SK-N-MC (cell line): ENCODE measurements around the gene AMPD2.

Source experiments
- EZH2 ChIP-seq: fragments of 200-600 bp; sonication (generic); IDR thresholded peaks from one replicate; pipeline ENCODE4 v1.6.1; 2017; ENCODE audit warnings: antibody characterized with exemption
- POLR2AphosphoS5 ChIP-seq: IDR thresholded peaks from 2 replicates; pipeline ENCODE4 v1.6.1; 2012; ENCODE audit warnings: mild to moderate bottlenecking, low read depth, low read length, borderline replicate concordance

GRCh38 chr1:109618661-109619575, 719 bp upstream of the AMPD2 start:
- TF ChIP-seq POLR2AphosphoS5 (no peak), EZH2 (no peak)
